Measurements from ENCODE around the gene ZNF23. TPM values are rescaled to one million over a fixed set of nuclear protein-coding genes. Genes with fewer than 3 reads are reported as not detected.

ZNF23 gene
- total RNA-seq, 1 experiment from 2014 or later: 16.3 TPM

- no peak for DNase-seq (ENCODE audit: low spot score)
These were observed 35.0 kb downstream of the ZNF23 start for GRCh38 chr16:71426880-71427615.

DNA sequence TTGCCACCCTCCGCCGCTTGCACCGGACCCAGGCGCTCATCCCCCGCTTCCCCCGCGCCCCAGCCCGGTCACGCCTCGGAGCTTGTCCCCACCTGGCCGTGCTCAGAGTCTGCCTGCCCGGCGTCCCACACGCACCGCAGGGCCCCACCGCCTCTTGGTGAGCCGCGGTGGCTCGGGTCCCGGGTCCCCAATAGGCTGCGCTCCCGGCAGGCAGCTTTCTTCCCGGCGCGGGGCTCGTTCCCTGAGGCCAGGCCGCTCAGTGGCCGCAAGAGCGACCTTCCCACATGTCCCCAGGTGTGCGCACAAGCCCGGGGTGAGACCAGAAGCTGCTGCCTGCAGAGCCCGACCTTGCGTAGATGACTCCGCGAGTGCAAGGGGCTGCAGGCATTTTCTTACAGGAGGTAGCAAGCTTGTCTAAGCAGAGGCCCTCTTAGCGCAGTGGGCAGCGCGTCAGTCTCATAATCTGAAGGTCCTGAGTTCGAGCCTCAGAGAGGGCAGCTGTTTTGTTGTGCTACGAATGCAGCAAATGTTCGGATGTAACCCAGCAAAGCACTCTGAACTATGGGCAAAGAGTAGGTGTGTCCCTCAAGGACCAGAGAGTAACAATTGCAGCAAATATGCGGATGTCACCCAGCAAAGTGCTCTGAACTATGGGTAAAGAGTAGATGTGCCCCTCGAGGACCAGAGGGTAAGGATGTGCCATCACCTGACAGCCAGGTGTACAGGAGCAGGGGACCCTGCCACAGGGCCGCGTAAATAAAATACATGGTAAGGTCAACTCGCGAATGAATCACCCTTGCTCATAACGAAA is 35.8 kb downstream of the ZNF23 start:
- DNase-seq (ENCODE audit: low spot score): no peak

DNA sequence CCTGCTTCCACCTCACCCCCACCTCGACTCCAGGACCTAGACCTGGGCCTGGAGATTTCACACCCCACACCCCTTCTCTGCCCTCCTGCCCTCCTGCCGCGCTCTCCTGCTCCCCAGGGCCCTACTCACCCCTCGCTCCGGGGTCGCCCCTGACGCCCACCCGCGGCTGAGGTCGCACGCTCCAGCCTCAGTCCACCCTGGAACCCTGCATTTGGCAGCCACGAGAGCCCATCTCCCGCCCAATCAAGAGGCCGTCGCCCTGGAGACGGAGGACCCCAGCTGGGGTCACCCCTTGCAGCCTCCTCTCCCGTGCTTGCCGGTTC is 36.3 kb downstream of the ZNF23 start:
- no peak for DNase-seq (ENCODE audit: low spot score)

DNA sequence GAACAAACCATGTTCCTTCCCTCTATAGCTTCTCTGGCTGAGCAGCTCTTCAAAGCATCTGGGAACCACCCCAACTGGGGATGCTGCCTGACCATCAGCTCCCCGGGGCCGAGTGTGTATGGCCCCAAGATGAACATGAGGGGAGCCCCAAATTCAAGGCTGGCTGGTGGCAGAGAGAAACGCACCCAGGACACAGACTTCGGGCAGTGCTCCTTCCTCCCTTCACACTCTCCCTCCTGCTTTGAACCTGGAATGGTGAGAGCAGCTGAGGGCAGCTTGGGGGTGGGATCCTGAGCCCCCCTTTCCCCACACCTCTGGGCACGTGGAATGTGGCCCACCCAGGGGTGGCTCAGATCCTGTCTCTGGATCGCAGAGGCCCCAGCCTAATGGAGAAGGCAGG is 37.4 kb downstream of the ZNF23 start:
- DNase-seq (ENCODE audit: low spot score): no peak

DNA sequence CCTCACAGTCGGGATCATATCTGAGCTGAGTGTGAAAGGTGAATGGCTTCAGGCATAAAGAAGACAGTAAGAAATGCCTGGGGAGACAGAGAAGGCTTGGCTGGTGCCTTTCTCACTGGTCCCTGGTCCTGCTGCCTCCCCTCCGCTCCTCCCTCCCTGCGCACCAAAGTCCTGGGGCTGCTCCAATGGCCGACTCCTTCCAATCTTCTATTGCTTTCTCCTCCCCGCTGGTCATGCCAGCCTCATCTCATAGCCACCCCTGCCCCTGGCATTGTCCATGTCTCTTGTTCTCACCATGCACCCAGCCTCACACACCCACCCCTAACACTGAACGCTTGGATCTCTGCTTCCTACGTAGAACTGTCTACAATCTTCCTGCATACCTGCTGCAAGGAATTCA is 38.2 kb downstream of the ZNF23 start:
- no peak for DNase-seq (ENCODE audit: low spot score)

DNA sequence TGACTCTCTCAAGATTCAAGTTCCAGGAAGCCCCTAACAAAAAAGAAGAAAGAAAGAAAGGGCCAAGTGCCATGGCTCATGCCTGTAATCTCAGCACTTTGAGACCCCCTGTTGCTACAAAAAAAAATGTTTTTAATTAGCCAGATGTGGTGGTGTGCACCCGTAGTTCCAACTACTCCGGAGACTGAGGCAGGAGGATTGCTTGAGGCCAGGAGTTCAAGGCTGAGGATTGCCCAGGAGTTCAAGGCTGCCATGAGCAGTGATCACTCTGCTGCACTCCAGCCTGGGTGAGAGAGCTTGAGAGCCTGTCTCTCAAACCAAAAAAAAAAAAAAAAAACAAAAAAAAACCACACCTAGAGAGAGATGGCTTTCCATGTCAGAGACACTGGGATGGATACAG is 39.0 kb downstream of the ZNF23 start:
- DNase-seq (ENCODE audit: low spot score): no peak

- DNase-seq (ENCODE audit: low spot score): peak; percentile 40
These were observed 40.1 kb downstream of the ZNF23 start for GRCh38 chr16:71421911-71422310.

DNA sequence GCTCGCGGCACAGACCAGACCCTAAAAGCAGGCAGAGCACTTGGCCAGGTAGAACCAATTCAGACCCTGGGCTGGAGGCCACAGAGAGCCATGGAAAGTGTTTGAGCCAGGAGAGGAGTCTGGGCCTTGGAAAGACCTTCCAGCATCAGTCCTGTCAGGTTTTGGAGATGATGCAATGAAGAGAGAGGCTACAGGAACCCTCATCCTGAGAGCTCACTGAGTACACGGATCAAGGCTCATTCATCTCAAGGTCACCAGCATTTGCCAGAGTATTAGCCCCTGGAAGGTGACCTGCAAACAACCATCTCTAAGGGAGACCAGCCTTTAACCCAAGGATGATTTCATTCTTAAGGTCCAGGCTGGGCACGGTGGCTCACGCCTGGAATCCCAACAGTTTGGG is 48.0 kb downstream of the ZNF23 start:
- DNase-seq (ENCODE audit: low spot score): no peak

- DNase-seq (ENCODE audit: low spot score): no peak
These were observed 48.7 kb downstream of the ZNF23 start for GRCh38 chr16:71413341-71413740.

- peak; percentile 86 for DNase-seq (ENCODE audit: low spot score)
These were observed 49.5 kb downstream of the ZNF23 start for GRCh38 chr16:71412270-71413160.

DNA sequence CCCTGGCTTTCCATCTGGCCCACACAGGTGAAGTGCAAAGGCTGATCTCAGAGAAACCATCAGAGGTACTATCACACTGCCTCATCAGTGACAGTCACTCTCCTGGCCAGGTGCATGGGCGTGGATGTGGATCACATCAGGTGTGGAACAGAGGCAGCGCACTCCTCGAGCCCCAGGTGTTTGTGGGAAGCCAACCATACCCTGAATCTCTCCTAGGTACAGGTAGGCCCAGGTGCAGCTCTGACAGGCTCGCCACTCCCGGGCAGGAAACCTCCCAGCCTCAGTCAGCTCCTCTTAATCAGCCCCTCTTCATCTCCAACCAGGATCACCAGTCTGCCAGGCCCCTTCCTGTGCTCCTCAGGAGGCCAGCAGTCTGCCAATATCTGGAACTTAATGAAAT is 51.9 kb downstream of the ZNF23 start:
- no peak for DNase-seq (ENCODE audit: low spot score)

DNA sequence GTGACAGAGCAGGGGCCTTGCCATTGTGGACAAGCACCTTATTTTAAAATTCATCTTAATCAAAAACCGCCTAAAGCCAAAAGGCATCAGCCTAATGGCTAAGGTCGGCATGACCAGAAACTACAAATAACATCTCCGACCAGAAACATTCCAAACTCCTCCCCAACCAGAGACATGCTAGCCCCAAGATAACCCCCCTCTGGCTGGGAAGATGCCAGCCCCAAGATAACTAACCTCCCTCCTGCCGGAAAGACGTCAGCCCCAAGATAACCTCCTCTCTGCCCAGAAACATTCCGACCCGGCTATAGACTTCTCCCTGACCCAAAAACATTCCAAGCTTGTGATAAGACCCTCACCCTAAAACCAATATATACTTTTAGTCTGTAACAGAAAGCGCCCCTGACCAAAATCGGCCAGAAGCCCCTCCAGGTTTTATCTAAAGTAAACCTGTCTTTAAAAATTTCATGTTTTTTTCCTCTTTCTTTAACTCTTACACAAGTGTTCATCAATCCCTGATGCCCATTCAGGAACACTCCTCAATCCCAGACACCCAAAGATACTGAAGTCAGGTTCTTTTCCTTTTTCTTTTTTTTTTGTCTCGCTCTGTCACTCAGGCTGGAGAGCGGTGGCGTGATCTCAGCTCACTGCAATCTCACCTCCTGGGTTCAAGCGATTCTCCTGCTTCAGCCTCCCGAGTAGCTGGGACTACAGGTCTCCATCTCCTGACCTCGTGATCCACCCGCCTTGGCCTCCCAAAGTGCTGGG is 52.9 kb downstream of the ZNF23 start:
- no peak for DNase-seq (ENCODE audit: low spot score)

GRCh38 chr16:71408536-71408935 is 53.5 kb downstream of the ZNF23 start:
- DNase-seq (ENCODE audit: low spot score): no peak

GRCh38 chr16:71407731-71408130 is 54.3 kb downstream of the ZNF23 start:
- DNase-seq (ENCODE audit: low spot score): no peak

GRCh38 chr16:71406724-71407123 is 55.3 kb downstream of the ZNF23 start:
- no peak for DNase-seq (ENCODE audit: low spot score)

DNA sequence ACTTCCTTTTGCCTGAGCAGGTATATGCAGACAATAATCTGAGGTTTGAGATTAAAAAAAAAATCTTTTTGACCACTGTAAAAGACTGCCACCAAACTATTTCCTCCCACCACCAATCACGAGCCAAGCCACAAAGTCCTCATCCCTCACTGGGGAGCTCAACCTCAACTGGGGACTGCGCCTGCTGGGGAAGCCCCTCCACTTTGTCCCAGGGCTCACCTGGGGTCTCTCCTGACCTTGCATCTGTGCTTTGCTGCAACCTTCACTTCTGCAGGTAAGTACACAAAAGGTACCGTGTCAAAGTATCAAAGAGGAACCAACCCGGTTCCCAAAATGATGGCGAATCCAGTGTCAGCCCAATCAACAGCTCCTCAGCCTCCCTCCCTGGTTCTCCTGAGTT is 55.7 kb downstream of the ZNF23 start:
- no peak for DNase-seq (ENCODE audit: low spot score)

DNA sequence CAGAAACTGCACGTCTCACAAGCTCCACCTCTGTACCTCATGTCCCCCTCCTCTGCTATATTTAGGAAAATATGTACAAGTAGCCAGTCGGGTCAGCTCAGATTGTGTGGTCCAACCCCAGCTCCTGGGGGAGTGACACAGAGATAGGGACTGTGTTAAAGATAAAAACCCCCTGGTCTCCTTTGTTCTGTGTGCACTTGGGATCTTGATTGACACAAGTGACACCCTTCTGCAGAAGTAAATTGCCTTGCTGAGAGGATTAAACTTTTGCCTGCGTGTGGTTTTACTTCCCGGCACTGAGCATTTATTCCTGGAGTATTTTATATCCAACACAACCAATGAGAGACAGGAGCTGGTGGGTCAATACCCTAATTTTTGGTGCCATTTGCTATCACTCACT is 57.7 kb downstream of the ZNF23 start:
- DNase-seq (ENCODE audit: low spot score): no peak

DNA sequence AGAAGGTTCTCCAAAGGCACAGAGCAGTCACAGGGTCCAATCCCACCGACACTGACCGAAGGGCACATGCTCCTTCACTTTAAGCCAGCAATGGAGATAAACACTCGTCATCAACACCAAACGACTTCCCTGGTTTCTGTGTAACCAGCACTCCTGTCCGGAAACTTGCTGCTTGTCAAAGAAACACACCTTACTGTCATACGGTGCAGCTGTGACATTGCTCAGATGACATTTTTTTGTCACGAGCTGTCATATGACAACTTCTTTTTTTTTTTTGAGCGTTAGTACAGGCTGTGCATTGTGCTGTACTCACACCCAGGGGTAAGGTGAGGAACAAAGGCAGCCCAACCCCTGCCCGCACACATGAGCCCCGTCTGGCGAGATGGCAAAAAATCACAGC is 59.4 kb downstream of the ZNF23 start:
- DNase-seq (ENCODE audit: low spot score): no peak

- no peak for DNase-seq (ENCODE audit: low spot score)
These were observed 60.0 kb downstream of the ZNF23 start for GRCh38 chr16:71402007-71402406.

DNA sequence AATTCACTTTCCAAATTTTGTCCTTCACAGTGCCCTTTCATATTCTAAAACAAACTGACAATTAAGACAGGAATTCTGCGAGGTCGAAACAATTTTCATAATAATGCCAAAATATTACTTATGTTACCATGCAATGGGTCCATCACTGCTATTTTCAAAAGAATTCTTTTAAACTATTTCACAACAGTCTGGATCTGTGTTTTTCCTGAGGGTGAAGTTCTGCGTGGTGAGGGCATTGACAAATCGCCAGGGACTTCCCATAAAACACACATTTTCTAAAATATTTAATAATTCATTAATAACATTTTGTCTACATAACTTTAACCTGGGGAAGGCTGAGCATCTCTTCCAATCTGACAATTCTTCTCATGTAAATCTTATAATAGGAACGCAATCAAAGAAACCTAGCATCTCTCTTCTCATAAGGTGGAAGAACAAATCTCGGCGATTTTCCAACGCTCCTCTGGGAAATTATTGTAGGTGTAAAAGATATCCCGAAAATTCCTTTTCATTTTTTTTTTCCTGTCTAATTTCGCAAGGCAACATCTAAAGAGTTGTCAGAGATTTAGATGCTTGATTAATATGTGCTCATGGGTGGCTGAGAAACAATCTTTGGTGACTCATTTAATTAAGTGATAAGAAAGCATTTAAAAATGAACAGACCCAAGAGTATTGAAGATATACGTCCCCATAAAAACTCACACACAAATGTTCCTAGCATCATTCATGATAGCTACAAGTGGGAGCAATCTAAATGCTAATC is 62.1 kb downstream of the ZNF23 start:
- no peak for DNase-seq (ENCODE audit: low spot score)
